Kidney tubule cell (primary cell): Measurements from ENCODE around the gene FOXP1.

Experiments
- DNase-seq: peaks from one replicate; pipeline ENCODE4 v3.0.0-alpha.2; 2018; ENCODE audit warnings: low spot score

The FOXP1 gene

DNA sequence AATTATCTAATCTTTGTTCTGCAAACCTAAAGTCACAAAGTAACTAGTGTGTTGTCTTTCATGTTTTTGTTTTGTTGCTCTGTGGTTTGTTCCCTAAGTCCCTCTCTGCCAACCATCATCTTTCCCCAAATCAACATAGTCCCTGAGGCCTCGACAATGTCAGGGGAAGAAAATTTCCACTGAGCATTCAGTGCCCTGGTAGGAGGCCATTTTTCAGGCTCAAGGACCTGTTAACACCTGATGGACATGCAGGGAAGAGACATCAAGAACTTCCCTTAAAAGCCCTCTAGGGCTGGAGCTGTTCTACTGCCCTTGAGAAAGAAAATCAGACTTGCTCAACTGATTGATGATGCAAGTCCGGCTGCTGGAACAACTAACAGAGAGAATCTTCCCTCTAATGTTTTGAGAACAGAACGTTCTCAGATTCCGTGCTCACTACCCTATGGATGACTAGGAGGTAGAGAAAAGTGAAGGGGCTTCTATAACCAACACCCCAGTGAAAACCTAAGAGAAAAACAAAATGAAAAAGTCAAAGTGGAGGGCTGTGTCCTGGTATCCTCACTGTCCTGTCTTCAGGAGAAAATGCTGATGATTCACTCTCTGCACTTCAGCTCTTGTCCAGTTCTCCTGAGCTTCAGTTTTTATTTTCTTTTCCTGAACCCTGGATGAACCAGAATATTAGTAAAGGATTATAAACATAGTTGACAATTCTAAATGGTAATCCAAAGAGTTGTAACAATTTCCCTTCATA, 373.1 kb downstream of the FOXP1 start:
- peak; percentile 11 for DNase-seq

DNA sequence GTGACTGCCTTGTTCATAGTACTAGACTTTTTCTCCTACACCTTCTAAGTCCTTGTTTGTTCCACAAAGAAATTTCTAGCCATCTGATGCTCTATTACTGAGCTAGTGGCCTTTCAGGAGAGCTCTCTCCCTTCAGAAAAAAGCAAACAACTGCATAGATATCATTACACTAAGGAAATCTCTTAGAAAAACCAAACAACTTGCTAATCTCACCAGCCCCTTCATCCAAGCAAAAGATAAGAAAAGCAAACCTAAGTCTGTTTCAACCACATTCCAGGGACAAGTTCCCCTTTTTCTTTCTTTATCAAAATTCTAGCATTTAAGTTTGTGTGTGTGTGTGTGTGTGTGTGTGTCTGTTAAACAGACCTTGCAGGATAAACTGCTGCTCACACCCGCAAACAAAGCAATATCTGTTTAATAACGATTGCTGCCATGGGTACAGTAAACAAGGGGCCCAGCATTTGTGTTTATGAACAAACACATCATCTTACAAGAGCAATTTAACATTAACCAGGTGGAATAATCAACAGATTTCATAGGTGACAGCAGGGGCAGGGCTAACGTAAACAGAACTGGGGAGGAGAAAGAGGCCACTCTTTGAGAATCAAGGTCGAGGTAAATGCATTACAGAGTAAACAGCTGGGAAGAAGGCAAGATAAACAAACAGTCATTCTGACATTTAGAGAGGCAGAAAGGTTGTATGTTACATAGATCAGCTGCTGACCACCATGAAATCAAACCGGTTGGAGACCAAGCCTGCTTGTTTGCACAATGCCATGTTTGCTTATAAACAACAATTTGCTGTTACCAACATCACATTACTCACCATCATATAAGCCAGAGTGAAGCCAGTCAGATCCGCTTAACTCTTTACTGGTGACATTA, 375.1 kb downstream of the FOXP1 start:
- no peak for DNase-seq

DNA sequence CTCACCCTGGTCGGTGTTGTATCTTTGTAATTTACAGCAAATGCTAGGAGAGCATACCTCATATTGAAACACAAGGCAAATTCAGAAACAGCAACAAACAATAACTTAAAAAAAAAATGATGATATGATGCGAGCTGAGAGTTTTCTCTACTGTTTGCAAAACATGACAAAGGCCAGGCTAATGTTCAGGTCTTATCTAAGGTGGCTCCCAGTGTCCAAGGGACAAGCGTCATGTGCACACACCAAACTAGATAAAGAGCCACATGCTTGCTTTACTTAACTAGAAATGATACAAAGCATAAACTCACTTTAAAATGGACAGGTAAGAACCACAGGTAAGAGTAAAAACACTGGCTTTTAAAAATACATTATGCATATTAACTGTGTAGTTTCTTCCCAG, 375.9 kb downstream of the FOXP1 start:
- no peak for DNase-seq

- no peak for DNase-seq
Measured at GRCh38 chr3:71206305-71207165, 377.0 kb downstream of the FOXP1 start.

GRCh38 chr3:71203727-71204488, 379.6 kb downstream of the FOXP1 start:
- no peak for DNase-seq

- DNase-seq, result no peak
Measured at GRCh38 chr3:71202848-71203533, 380.5 kb downstream of the FOXP1 start.

DNA sequence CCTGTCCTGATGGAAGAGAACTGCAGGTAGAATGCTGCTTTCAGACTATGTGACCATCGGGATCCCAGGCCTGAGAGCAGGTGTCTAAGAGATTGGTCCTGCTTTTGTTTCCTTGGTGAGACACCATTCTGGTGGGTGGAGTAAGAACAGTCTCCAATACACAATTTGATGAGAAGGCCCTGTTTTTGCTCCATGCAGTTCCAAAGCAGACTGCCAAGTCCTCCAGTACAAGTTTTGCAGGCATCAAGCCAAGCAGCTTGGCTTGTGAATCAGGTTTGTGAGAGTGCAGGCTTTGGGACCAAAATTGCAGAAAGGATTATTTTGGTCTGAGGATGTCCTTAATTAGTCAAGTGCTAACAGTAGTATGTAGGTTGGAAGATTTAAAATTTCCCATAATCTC, 381.6 kb downstream of the FOXP1 start:
- DNase-seq, result no peak

DNA sequence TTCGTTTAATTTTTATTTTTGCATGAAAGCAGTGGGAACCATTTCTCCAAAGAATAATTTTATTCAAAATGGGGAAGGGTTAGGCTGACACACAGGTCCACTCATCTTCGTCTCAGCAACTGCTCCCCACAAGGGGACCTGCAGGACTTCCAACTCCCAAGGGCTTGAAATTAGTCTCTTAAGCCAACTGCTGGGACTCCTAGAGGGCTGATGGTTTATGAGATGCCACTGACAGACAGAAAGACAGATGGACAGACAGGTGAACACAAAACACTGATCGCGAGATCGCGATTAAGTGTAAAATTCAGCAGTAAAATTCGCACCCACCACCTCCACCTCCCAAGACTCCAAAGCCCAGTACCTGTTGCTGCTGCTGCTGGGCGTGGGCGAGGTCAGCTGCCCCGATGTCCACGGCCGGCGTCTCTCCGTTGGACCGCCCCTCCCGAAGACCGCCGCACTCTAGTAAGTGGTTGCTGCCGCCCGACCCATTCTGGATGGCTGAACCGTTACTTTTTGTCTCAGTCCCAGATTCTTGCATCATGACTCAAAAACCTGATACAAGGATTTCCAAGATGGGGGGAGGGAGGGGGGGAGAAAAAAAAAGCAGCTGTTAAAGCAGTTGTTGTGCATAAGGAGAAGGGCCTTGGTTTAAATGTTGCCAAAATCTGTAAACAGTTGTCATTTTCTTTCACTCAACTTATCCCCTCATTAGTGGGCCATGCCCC, 385.5 kb downstream of the FOXP1 start:
- DNase-seq, result no peak

- peak; percentile 37 for DNase-seq
Measured at GRCh38 chr3:71195492-71195891, 388.0 kb downstream of the FOXP1 start.

DNA sequence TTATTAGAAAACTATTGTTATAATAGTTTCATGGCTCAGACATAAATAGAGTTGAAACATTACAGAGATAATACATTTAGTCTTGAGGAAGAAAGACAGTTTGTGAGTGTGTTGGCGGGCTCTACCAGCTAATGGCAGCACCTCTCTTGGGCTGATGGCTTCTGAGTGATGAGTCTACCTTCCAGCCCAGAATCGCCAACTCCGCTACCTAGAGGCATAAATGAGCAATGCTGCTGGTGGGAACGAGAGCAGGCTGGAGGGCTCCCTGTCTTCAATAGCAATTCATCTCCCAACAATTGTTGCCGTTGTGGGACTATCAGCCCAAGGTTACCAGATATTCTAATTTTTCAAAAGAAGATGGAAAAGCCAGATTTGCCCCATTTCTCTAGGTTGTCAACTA, 388.7 kb downstream of the FOXP1 start:
- DNase-seq, result no peak

- no peak for DNase-seq
Measured at GRCh38 chr3:71191031-71191482, 392.5 kb downstream of the FOXP1 start.

- DNase-seq, result peak; percentile 35
Measured at GRCh38 chr3:71189480-71189879, 394.0 kb downstream of the FOXP1 start.

GRCh38 chr3:71187715-71188114, 395.8 kb downstream of the FOXP1 start:
- DNase-seq, result no peak

DNA sequence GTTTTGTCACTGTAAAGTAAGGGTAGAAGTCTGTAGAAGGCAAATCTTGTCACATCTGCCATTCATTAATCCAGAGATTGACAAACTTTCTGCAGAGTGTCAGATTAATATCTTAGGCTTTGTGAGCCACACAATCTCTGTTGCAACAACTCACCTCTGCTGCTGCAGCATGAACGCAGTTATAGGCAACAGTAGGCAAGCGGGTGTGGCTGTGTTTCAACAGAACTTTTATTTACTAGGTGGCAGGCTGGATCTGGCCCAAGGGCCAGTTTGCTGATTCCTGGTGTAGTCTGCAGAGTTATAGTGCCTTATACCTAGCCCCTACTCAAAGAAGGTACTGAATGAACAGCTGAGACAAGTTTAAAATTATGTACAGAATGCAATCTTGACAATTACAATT, 396.7 kb downstream of the FOXP1 start:
- no peak for DNase-seq

DNA sequence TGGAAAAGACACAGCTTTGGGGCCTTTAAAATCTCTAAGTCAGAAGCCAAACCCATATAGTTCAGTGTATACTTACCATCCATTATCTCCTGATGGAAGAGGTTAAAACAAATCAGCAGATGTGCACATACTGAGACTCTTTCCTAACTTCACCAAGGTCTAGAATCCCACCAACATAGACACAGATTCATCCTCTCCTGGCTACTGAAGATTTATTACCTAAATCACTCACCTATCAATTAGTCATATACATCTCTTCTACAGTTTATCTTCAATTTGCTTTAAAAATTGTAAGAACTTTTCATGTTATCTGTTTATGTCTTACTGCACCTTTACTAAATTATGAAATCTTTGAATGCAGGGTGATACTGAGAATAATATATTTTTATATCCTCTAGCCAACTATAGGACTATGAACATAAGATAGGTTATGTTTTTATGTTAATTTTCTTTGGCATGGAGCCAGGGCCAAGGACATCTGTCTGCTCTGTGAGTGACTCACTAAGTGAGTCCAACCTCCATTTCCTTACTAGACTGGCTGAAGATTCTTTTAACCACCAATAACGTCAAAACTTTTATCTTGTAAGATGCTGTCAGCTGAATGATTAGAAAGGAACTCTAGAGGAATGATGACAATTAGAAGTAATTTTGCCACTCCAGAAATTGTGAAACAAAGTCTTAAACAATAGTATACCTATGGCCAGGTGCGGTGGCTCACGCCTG, 397.6 kb downstream of the FOXP1 start:
- DNase-seq, result peak; percentile 67

DNA sequence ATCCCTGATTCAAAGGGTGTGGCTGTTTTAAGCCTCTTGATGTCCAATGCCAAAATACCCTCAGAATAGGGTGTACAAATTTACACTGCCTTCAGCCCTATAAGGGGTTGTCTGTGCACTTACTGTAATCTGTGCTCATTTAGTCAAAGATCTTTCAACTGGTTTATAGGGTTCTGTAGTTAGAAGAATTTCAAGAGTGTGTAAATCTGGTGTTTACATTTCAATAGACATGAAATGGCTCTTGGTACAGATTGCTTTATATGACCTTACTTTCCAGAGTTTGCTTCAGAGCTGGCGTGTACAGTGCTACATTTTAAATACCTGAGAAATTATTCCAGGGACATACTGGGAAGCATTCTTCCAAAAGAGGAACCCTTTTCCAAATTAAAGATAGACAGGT, 399.3 kb downstream of the FOXP1 start:
- no peak for DNase-seq

DNA sequence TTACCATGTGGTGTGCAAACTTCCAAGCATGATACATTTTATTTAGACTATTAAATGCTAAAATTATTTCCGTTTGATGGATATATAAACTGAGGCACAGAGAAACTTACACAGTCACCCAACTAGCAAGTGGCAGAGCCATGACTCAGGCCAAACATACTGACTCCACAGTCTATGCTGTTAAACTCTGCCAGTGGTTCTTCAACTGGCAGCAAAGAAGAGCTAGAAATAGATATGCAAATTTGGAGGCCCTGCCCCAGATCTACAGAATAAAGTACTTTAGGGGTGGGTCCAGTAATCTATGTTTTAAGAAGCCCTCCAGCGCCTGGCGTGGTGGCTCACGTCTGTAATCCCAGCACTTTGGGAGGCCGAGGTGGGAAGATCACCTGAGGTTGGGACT, 400.0 kb downstream of the FOXP1 start:
- no peak for DNase-seq

- no peak for DNase-seq
Measured at GRCh38 chr3:71180524-71180923, 403.0 kb downstream of the FOXP1 start.

- DNase-seq, result no peak
Measured at GRCh38 chr3:71177375-71177774, 406.2 kb downstream of the FOXP1 start.

DNA sequence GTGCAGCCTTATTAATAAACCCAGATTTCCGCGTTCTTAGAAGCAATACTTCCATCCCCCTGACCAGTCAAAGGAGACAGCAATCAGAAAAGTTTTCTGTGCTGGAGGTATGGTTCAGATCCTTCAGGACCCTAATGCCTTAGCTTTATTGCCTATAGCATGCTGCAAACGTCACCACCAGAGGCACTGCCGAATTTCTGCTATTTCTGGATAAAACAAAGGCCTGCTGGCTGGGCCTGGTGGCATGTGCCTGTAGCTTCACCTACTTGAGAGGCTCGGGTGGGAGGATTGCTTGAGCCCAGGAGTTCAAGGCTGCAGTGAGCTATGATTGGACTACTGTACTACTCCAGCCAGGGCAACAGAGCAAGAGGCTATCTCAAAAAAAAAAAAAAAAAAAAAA, 407.2 kb downstream of the FOXP1 start:
- DNase-seq, result no peak
